Neural cell (in vitro differentiated cells): ENCODE data around the gene GALNT10.

Experiments
- EZH2 ChIP-seq: fragments of 200-600, 300-800 bp; shearing (Covaris generic), sonication (generic); IDR thresholded peaks from 2 replicates; pipeline ENCODE4 v1.6.1; 2014; ENCODE audit warnings: antibody characterized with exemption, low read length, borderline replicate concordance, mild to moderate bottlenecking; ENCODE audit not compliant: insufficient read depth, poor library complexity, severe bottlenecking
- POLR2AphosphoS5 ChIP-seq: IDR thresholded peaks from 2 replicates; pipeline ENCODE4 v1.6.1; 2012
- REST ChIP-seq: IDR thresholded peaks from 2 replicates; pipeline ENCODE4 v1.6.1; 2012; ENCODE audit warnings: borderline replicate concordance
- TAF1 ChIP-seq: IDR thresholded peaks from 2 replicates; pipeline ENCODE4 v1.6.1; 2012; ENCODE audit warnings: low read depth
- TF ChIP-seq, protein P1 (sequence below): fragments of 450-650 bp; IDR thresholded peaks from 2 replicates; pipeline ENCODE4 v1.5.1; 2014; ENCODE audit warnings: antibody characterized with exemption, mild to moderate bottlenecking, moderate library complexity; ENCODE audit not compliant: poor library complexity, severe bottlenecking

DNA sequence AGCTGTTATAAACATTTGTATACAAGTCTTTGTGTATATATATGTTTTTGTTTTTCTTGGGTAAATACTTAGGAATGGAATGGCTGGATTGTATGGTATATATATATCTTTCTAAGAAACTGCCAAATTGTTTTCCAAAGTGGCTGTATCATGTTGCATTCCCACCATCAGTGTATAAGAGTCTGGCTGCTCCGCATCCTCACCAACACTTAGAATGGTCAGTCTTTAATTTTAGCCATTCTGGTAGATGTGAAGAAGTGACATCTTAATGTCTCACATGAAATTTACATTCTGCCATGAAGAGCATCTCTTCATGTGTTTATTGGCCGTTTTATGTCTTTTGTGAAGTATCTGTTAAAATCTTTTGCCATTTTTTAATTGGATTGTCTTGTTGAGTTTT, 31.9 kb downstream of the GALNT10 start:
- TF ChIP-seq, protein P1, sequence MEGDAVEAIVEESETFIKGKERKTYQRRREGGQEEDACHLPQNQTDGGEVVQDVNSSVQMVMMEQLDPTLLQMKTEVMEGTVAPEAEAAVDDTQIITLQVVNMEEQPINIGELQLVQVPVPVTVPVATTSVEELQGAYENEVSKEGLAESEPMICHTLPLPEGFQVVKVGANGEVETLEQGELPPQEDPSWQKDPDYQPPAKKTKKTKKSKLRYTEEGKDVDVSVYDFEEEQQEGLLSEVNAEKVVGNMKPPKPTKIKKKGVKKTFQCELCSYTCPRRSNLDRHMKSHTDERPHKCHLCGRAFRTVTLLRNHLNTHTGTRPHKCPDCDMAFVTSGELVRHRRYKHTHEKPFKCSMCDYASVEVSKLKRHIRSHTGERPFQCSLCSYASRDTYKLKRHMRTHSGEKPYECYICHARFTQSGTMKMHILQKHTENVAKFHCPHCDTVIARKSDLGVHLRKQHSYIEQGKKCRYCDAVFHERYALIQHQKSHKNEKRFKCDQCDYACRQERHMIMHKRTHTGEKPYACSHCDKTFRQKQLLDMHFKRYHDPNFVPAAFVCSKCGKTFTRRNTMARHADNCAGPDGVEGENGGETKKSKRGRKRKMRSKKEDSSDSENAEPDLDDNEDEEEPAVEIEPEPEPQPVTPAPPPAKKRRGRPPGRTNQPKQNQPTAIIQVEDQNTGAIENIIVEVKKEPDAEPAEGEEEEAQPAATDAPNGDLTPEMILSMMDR, result no peak
- TF ChIP-seq REST, result no peak
- no peak for TF ChIP-seq POLR2AphosphoS5
- TF ChIP-seq TAF1, result no peak
- TF ChIP-seq EZH2, result no peak
